Prostate gland (tissue), 2 donors: ENCODE results near the gene SBK2.

ENCODE experiments used
- POLR2A ChIP-seq: fragments of 450-650 bp; IDR thresholded peaks from one replicate; pipeline ENCODE4 v1.6.1; 2016; ENCODE audit warnings: antibody characterized with exemption, mild to moderate bottlenecking
- POLR2AphosphoS5 ChIP-seq: sonication (generic); formaldehyde crosslinking; IDR thresholded peaks from one replicate; pipeline ENCODE4 v1.6.1; 2017; ENCODE audit warnings: antibody characterized with exemption
- TF ChIP-seq, protein P1 (sequence below), 4 experiments: fragments of 200-600 bp in 2 of 4; fragments of 450-650 bp in 2 of 4; sonication (generic) in 2 of 4; IDR thresholded peaks; 1 replicate in 3 of 4; 2 replicates in 1 of 4; pipeline ENCODE4 v1.5.1; 2016 to 2019; ENCODE audit warnings: antibody characterized with exemption in 4 of 4, mild to moderate bottlenecking in 2 of 4, moderate library complexity in 2 of 4

DNA sequence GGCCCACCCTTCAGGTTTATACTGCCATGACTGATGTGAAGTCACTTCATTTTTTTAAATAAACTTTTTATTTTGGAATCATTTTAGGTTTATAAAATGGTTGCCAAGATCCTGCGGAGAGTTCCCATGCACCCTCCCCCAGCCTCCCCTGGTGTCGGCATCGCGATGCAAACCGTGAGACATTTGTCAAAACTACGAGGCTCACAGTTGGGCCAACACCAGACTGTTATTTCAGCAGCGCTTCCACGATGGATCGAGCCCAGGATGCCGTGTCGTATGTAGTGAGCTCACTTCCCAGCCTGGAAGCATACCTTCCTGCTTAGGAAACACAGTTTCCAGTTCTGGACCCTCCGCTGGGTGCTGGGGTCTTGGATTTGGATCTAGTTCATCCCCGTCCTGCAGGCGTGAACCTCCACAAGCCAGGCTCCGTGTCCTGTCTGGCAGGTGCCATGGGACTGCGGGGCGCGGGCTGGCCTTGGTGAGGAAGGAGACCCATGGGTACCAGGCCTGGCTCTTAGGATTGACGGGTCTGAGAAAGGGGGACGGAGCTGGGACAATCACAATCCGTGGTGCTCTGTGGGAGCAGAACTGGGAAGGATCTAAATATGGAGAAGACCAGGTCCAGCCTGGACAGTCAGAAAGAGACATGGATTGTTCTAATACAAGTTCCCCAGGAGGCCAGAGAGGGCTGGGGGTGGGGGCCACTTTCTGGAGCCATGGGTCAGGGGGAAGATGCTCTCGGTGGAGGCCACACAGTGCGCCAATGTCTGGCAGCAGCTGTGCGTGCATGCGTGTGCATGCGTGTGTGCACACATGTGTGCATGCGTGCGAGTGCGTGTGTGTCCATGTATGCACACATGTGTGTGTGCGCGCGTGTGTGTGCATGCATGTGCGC, 2.4 kb upstream of the SBK2 start:
- TF ChIP-seq, protein P1, sequence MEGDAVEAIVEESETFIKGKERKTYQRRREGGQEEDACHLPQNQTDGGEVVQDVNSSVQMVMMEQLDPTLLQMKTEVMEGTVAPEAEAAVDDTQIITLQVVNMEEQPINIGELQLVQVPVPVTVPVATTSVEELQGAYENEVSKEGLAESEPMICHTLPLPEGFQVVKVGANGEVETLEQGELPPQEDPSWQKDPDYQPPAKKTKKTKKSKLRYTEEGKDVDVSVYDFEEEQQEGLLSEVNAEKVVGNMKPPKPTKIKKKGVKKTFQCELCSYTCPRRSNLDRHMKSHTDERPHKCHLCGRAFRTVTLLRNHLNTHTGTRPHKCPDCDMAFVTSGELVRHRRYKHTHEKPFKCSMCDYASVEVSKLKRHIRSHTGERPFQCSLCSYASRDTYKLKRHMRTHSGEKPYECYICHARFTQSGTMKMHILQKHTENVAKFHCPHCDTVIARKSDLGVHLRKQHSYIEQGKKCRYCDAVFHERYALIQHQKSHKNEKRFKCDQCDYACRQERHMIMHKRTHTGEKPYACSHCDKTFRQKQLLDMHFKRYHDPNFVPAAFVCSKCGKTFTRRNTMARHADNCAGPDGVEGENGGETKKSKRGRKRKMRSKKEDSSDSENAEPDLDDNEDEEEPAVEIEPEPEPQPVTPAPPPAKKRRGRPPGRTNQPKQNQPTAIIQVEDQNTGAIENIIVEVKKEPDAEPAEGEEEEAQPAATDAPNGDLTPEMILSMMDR (IDR thresholded peaks at IDR 0.05) = no peak
- TF ChIP-seq POLR2AphosphoS5 = no peak
- TF ChIP-seq POLR2A = no peak
